HFF-Myc (cell line): Measurements from ENCODE around the gene VWA3B.
"Not testable (repeated sequence)": the region's sequence is repeated elsewhere in the genome, so short reads cannot be mapped to it uniquely, and the experiment has no call there.

Experiments used
- DNase-seq: peaks from one replicate; pipeline ENCODE4 v3.0.0-alpha.2; 2011; ENCODE audit warnings: low read depth; ENCODE audit errors: extremely low read depth
- H3K4me3 ChIP-seq: replicated peaks from 2 replicates; pipeline ENCODE4 v1.5.1; 2011; ENCODE audit warnings: low read depth, mild to moderate bottlenecking, control low read depth, low read length
- CTCF ChIP-seq: IDR thresholded peaks from 2 replicates; pipeline ENCODE4 v1.5.1; 2012; ENCODE audit warnings: mild to moderate bottlenecking, low read depth, low read length, control low read depth; ENCODE audit errors: missing control alignments

The VWA3B gene

DNA sequence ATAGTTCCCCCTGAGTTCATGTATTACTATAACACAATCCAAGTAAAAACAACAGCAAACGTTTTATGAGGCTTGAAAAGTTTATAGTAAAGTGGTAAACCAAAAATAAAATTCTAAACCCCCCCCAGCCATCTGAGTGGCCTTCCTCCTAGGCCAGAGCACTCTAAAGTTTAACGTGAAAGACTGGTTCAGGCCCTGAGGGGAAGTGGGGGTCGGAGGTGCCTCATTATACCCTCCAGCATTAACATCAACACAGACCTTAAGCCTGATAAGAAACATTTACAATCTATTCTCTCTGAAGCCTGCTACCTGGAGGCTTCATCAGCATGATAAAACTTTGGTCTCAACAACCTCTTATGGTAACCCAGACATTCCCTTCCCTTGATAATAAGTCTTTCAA lies 230.2 kb downstream of the VWA3B start:
- DNase-seq, result no peak
- no peak overlapping the region for H3K4me3 ChIP-seq
- TF ChIP-seq CTCF, result no peak

DNA sequence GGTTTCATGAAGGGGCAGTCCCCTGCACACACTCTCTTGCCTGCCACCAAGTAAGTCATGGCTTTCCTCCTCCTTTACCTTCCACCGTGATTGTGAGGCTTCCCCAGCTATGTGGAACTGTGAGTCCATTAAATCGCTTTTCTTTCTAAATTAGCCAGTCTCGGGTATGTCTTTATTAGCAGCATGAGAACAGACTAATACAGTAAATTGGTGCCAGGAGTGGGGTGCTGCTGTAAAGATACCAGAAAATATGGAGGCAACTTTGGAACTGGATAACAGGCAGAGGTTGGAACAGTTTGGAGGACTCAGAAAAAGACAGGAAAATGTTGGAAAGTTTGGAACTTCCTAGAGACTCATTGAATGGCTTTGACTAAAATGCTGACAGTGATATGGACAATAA lies 233.2 kb downstream of the VWA3B start:
- not testable (repeated sequence) for H3K4me3 ChIP-seq, DNase-seq

- no peak for TF ChIP-seq CTCF
- DNase-seq, result no peak
- no peak overlapping the region for H3K4me3 ChIP-seq
Observed at GRCh38 chr2:98324181-98324580, 237.2 kb downstream of the VWA3B start.

- TF ChIP-seq CTCF, result no peak
- H3K4me3 ChIP-seq, result no peak overlapping the region
Observed at GRCh38 chr2:98327776-98328175, 240.8 kb downstream of the VWA3B start.

GRCh38 chr2:98329549-98329948 lies 242.6 kb downstream of the VWA3B start:
- H3K4me3 ChIP-seq, result no peak overlapping the region
- DNase-seq, result no peak
- TF ChIP-seq CTCF, result no peak

More at GRCh38 chr2:98327776-98328175, 240.8 kb downstream of the VWA3B start:
- no peak for DNase-seq

GRCh38 chr2:98332989-98333388 lies 246.0 kb downstream of the VWA3B start:
- DNase-seq, result no peak
- no peak overlapping the region for H3K4me3 ChIP-seq
- TF ChIP-seq CTCF, result no peak

GRCh38 chr2:98333922-98334321 lies 247.0 kb downstream of the VWA3B start:
- no peak for DNase-seq
- no peak for TF ChIP-seq CTCF
- no peak overlapping the region for H3K4me3 ChIP-seq
